B cell (primary cell): ENCODE data around the gene CMTR1. TPM values are rescaled to one million over a fixed set of nuclear protein-coding genes. Genes with fewer than 3 reads are reported as not detected.

Source experiments
- ATAC-seq: fragments of 200-7000 bp; cut with Tn5 transposase; one replicate; pipeline ENCODE4 v1.10.0; 2021; ENCODE audit warnings: low read depth, mild to moderate bottlenecking, moderate number of reproducible peaks, moderate library complexity
- CTCF ChIA-PET: fragments of 350-600 bp; sonication (Branson Sonifier 250); formaldehyde crosslinking; loops from one replicate; lab custom pipeline; 2021; ENCODE audit warnings: antibody characterized with exemption, inconsistent platforms; lab: Charles Lee
- POLR2A ChIA-PET: fragments of 350-600 bp; sonication (Branson Sonifier 250); formaldehyde crosslinking; loops from one replicate; lab custom pipeline; 2021; ENCODE audit warnings: antibody characterized with exemption; lab: Charles Lee
- DNase-seq: peaks from one replicate; pipeline ENCODE4 v3.0.0; 2013
- H2AFZ ChIP-seq: 2 replicates; pipeline ENCODE4 v1.6.1; 2012; ENCODE audit warnings: mild to moderate bottlenecking, low read depth, low read length; ENCODE audit not compliant: insufficient read depth, poor library complexity, severe bottlenecking
- H3K27ac ChIP-seq, 2 donors: 1 replicate in 1 of 2; 2 replicates in 1 of 2; pipeline ENCODE4 v1.5.1; 2012 to 2013; ENCODE audit warnings: low read length in 2 of 2, mild to moderate bottlenecking in 2 of 2, moderate library complexity in 1 of 2
- H3K27me3 ChIP-seq, 4 experiments: fragments of 200-600 bp in 1 of 4; sonication (generic) in 1 of 4; replicated peaks in 1 of 4; 1 replicate in 2 of 4; 2 replicates in 2 of 4; pipeline versions ENCODE4 v1.6.1 to v1.7.0; 2013 to 2016; ENCODE audit warnings: low read length in 3 of 4, mild to moderate bottlenecking in 2 of 4, mixed read lengths in 1 of 4, moderate library complexity in 1 of 4; ENCODE audit not compliant: insufficient read depth in 4 of 4, control insufficient read depth in 3 of 4; ENCODE audit errors: control extremely low read depth in 1 of 4
- H3K36me3 ChIP-seq, 2 experiments: replicated peaks in 1 of 2; 1 replicate in 1 of 2; 2 replicates in 1 of 2; pipeline versions ENCODE4 v1.6.1 to v1.7.1; 2013; ENCODE audit warnings: low read length in 1 of 2; ENCODE audit not compliant: insufficient read depth in 2 of 2, control insufficient read depth in 1 of 2; ENCODE audit errors: control extremely low read depth in 1 of 2, extremely low read depth in 1 of 2
- H3K4me1 ChIP-seq, 2 donors: fragments of 200-600 bp in 1 of 2; sonication (generic) in 1 of 2; 1 replicate in 1 of 2; 2 replicates in 1 of 2; pipeline versions ENCODE4 v1.5.1 to v1.6.1; 2013 to 2017; ENCODE audit warnings: low read length in 2 of 2; ENCODE audit not compliant: control insufficient read depth in 2 of 2, insufficient read depth in 2 of 2
- H3K4me2 ChIP-seq: replicated peaks from 2 replicates; pipeline ENCODE3; 2012; ENCODE audit warnings: mild to moderate bottlenecking, low read depth, low read length; ENCODE audit not compliant: poor library complexity, severe bottlenecking
- H3K4me3 ChIP-seq, 5 experiments: fragments of 200-600 bp in 1 of 5; sonication (generic) in 1 of 5; 1 replicate in 3 of 5; 2 replicates in 2 of 5; pipeline versions ENCODE4 v1.5.1 to v1.7.0; 2011 to 2016; ENCODE audit warnings: low read length in 4 of 5, mild to moderate bottlenecking in 4 of 5, low read depth in 2 of 5, control low read depth in 1 of 5, moderate library complexity in 1 of 5; ENCODE audit not compliant: insufficient read depth in 1 of 5; ENCODE audit errors: control extremely low read depth in 1 of 5, extremely low read depth in 1 of 5
- H3K79me2 ChIP-seq: fragments of 200-600 bp; sonication (generic); one replicate; pipeline ENCODE4 v1.6.0; 2016; ENCODE audit warnings: low read length; ENCODE audit not compliant: control insufficient read depth, insufficient read depth
- H3K9ac ChIP-seq: fragments of 200-600 bp; sonication (generic); 2 replicates; pipeline ENCODE4 v1.6.1; 2017; ENCODE audit warnings: mild to moderate bottlenecking, low read length, moderate library complexity
- H3K9me3 ChIP-seq, 3 donors: one replicate each; pipeline versions ENCODE4 v1.6.1 to v1.7.1; 2013; ENCODE audit warnings: low read length in 2 of 3; ENCODE audit not compliant: control insufficient read depth in 2 of 3, insufficient read depth in 1 of 3; ENCODE audit errors: control extremely low read depth in 1 of 3
- H4K20me1 ChIP-seq: 2 replicates; pipeline ENCODE4 v1.6.0; 2012; ENCODE audit warnings: mild to moderate bottlenecking, low read length; ENCODE audit not compliant: insufficient read depth, control insufficient read depth, poor library complexity, severe bottlenecking
- H3K27ac Mint-ChIP-seq: one replicate; pipeline ENCODE4 v1.8.0; 2021; ENCODE audit warnings: mixed read lengths
- H3K27me3 Mint-ChIP-seq: one replicate; pipeline ENCODE4 v1.8.0; 2021; ENCODE audit warnings: mixed read lengths
- H3K4me1 Mint-ChIP-seq: one replicate; pipeline ENCODE4 v1.8.0; 2021; ENCODE audit warnings: mixed read lengths
- H3K4me3 Mint-ChIP-seq: one replicate; pipeline ENCODE4 v1.8.0; 2021; ENCODE audit warnings: mixed read lengths
- H3K9me3 Mint-ChIP-seq: one replicate; pipeline ENCODE4 v1.8.0; 2022; ENCODE audit warnings: mixed read lengths; ENCODE audit not compliant: insufficient read depth
- EZH2 ChIP-seq: IDR thresholded peaks from 2 replicates; pipeline ENCODE4 v1.6.1; 2012; ENCODE audit warnings: borderline replicate concordance, low read depth, mild to moderate bottlenecking, moderate library complexity, low read length; ENCODE audit not compliant: insufficient read depth, poor library complexity, severe bottlenecking
- WGBS: methylation state at CpG from one replicate; pipeline ENCODE4 v1.1.5; 2013; ENCODE audit warnings: missing lambda C conversion rate; ENCODE audit not compliant: insufficient coverage; 5-methylcytosine and 5-hydroxymethylcytosine counted together
- intact Hi-C: fragments of 100-400 bp; cut with micrococcal nuclease; formaldehyde crosslinking; loops from one replicate; pipeline ENCODE4 v1.10.0; 2022
- polyA plus RNA-seq: library from polyadenylated mRNA; depleted of rRNA; stranded (reverse); fragments of >200 nt; gene quantifications from 2 replicates; pipeline ENCODE4 v1.2.3, GENCODE V29; 2012
- total RNA-seq, 2 donors: library from RNA; stranded (reverse); fragments of 120-200 nt in 1 of 2; gene quantifications; 1 replicate in 1 of 2; 2 replicates in 1 of 2; pipeline versions ENCODE4 v1.2.3 to v1.2.4, GENCODE V29; 2013 to 2022
- TF ChIP-seq, protein P1 (sequence below): fragments of 200-600 bp; IDR thresholded peaks from one replicate; pipeline ENCODE4 v1.8.0; 2022; ENCODE audit warnings: antibody characterized with exemption, mild to moderate bottlenecking

The CMTR1 gene
- total and polyA plus RNA-seq, 2 donors (not counting 1 experiment from before 2014, with no cell fraction given), result 46.0 to 82.9 TPM

DNA sequence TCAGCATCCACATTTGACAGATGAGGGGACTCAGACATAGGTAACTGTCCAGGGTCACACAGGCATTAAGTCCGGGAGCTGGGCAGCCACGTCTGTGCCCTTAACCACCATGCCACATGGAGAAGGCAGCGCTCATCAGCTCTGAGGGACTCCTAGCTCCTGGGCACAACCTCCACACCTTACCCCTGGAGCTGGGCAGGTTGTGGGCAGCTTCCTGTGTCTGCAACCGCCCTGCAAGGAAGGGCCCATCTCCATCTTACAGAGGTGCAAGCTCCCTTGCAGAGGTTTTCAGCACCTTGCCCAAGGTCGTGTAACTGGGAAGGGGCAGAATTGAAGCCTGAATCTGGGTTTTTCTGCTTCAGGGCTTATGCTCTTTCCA, 58.8 kb downstream of the CMTR1 start:
- CTCF ChIA-PET, result interaction anchor here (1.1 to 2.0 kb wide), 3 partner anchors 12 to 200 kb away, joined by 3 to 9 read pairs (median 6); no protein-coding TSS in a partner anchor
- Histone ChIP-seq H3K27ac (no peak overlapping the region), H3K36me3 (no peaks in the 10 kb centered on the region), H2AFZ (no peak overlapping the region), H3K9ac (no peak overlapping the region), H4K20me1 (no peaks in the 10 kb centered on the region), H3K4me2 (no peak overlapping the region), H3K9me3 (no peaks in the 10 kb centered on the region), H3K79me2 (peaks cover 50% of the 10 kb centered on the region), H3K27me3 (no peaks in the 10 kb centered on the region), H3K4me1 (peaks cover 3 to 29% of the 10 kb centered on the region in 2 donors), H3K4me3 (no peak overlapping the region)
- 81% methylated on average over 5 of the region's 5 CpGs for WGBS
- intact Hi-C loops, result no loop called here
- Mint-ChIP-seq H3K4me3 (no peak overlapping the region), H3K27ac (peak overlapping the region; percentile 26), H3K4me1 (peaks cover 26% of the 10 kb centered on the region), H3K27me3 (no peaks in the 10 kb centered on the region), H3K9me3 (no peaks in the 10 kb centered on the region)
- TF ChIP-seq, protein P1, sequence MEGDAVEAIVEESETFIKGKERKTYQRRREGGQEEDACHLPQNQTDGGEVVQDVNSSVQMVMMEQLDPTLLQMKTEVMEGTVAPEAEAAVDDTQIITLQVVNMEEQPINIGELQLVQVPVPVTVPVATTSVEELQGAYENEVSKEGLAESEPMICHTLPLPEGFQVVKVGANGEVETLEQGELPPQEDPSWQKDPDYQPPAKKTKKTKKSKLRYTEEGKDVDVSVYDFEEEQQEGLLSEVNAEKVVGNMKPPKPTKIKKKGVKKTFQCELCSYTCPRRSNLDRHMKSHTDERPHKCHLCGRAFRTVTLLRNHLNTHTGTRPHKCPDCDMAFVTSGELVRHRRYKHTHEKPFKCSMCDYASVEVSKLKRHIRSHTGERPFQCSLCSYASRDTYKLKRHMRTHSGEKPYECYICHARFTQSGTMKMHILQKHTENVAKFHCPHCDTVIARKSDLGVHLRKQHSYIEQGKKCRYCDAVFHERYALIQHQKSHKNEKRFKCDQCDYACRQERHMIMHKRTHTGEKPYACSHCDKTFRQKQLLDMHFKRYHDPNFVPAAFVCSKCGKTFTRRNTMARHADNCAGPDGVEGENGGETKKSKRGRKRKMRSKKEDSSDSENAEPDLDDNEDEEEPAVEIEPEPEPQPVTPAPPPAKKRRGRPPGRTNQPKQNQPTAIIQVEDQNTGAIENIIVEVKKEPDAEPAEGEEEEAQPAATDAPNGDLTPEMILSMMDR, result no peak
- no peak for TF ChIP-seq EZH2
- POLR2A ChIA-PET, result interaction anchor here (1.3 kb wide), 1 partner anchor 10 kb away, joined by 3 read pairs; no protein-coding TSS in a partner anchor
- DNase-seq, result no peak
- ATAC-seq, result no peak

DNA sequence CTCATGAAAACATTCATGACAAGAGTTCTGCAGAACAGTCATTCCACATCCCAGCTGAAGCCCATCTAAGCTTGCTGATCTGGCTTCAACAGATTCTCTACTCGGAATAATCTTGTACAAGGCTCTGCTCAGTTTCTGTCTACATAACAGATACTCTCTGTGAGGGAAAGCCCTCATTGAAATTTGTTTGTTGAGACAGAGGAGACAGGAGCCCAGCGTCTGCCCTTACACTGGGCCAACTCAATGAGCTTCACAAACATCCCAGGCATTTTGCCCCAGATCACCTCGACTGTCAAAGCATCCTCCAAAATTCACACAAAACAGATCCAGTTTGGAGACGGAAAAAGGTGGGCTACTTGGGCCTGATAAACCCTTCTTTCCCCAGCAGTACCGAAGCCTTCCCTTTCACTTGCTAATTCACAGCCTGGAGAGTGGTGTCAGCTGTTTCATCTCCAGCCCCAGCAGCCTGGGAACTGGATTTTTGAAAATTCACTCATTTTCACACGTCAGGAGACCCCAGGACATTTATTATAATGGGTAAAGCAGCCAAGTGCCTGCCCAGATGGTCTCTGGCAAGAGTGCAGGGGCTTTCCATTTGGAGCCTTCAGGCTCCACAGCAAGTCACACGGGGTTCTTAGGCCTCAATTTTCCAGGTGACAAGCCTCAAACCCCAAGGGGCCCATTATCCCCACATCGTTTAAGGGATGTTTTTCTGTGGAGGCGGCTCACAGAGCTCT, 59.4 kb downstream of the CMTR1 start:
- no peaks in the 10 kb centered on the region for H3K9me3 ChIP-seq
- H3K27ac ChIP-seq, result no peak overlapping the region
- peaks cover 3 to 30% of the 10 kb centered on the region in 2 donors for H3K4me1 ChIP-seq
- Mint-ChIP-seq H3K27ac (no peak overlapping the region), H3K27me3 (no peaks in the 10 kb centered on the region), H3K4me3 (no peak overlapping the region), H3K9me3 (no peaks in the 10 kb centered on the region), H3K4me1 (peaks cover 31% of the 10 kb centered on the region)
- H4K20me1 ChIP-seq, result no peaks in the 10 kb centered on the region
- no peak overlapping the region for H2AFZ ChIP-seq
- H3K36me3 ChIP-seq, result no peaks in the 10 kb centered on the region
- 76% methylated on average over 8 of the region's 9 CpGs for WGBS
- ChIA-PET POLR2A (interaction anchor here (1.3 kb wide), 1 partner anchor 10 kb away, joined by 3 read pairs; no protein-coding TSS in a partner anchor), CTCF (interaction anchor here (1.1 to 2.0 kb wide), 3 partner anchors 11 to 199 kb away, joined by 3 to 9 read pairs (median 6); no protein-coding TSS in a partner anchor)
- H3K79me2 ChIP-seq, result peaks cover 56% of the 10 kb centered on the region
- H3K9ac ChIP-seq, result no peak overlapping the region
- no peak overlapping the region for H3K4me2 ChIP-seq
- H3K27me3 ChIP-seq, result no peaks in the 10 kb centered on the region
- H3K4me3 ChIP-seq, result no peak overlapping the region
- ATAC-seq (no peak), DNase-seq (no peak)
- TF ChIP-seq, protein P1, result no peak
- TF ChIP-seq EZH2, result no peak
- intact Hi-C loops, result no loop called here
